Measurements from ENCODE around the gene TFAP2B. TPM values are rescaled to one million over a fixed set of nuclear protein-coding genes. Genes with fewer than 3 reads are reported as not detected.

The TFAP2B gene
- total RNA-seq (not detected), polyA plus RNA-seq (under 1 TPM; 0.01 to 0.07 TPM)
- long read RNA-seq, donor 1 = 0 reads
- long read RNA-seq, donor 2 = 0 reads
- long read RNA-seq, donor 3 = 0 reads

- WGBS, 2 donors = 2 to 5% methylated on average over 7 of the region's 7 CpGs
- intact Hi-C loops (cut with DNase I) = loop anchor here in 8 of 10 donors (5.0 to 10.0 kb wide), 6 partner anchors 1139 to 1446 kb away; no protein-coding TSS in a partner anchor
- TF ChIP-seq CTCF (IDR thresholded peaks at IDR 0.05) = no peak
- no peak for DNase-seq
- H3K9me3 ChIP-seq = no peaks in the 10 kb centered on the region
- peak within 1 kb of the TSS in 5 of 10 donors; percentile 15 to 27 (median 18) for H3K4me3 ChIP-seq
- H3K4me1 ChIP-seq = peaks cover 0 to 27% (median 7%) of the 10 kb centered on the region in 9 donors
- ATAC-seq = no peak
- H3K27me3 ChIP-seq = peaks cover 28 to 100% (median 98%) of the 10 kb centered on the region in 7 donors
- H3K27ac ChIP-seq = no peak within 1 kb of the TSS
- no peaks in the 10 kb centered on the region for H3K36me3 ChIP-seq
Measured at GRCh38 chr6:50818673-50819072, at the start of gene TFAP2B. TSS of gene TFAP2B (plus strand) at chr6:50818871. CDS start at chr6:50818892, 21 bp downstream.

GRCh38 chr6:50778696-50779095 lies 40.0 kb upstream of the TFAP2B start:
- intact Hi-C loops (cut with DNase I) = no loop called here
- H3K36me3 ChIP-seq = no peaks in the 10 kb centered on the region
- DNase-seq (no peak), ATAC-seq (no peak)
- H3K4me1 ChIP-seq = no peaks in the 10 kb centered on the region
- no peak for TF ChIP-seq CTCF (IDR thresholded peaks at IDR 0.05)
- H3K4me3 ChIP-seq = no peak overlapping the region
- H3K27me3 ChIP-seq = no peaks in the 10 kb centered on the region
- no peaks in the 10 kb centered on the region for H3K9me3 ChIP-seq
- no peak overlapping the region for H3K27ac ChIP-seq

GRCh38 chr6:50780382-50780781 lies 38.3 kb upstream of the TFAP2B start:
- Histone ChIP-seq H3K36me3 (no peaks in the 10 kb centered on the region), H3K27ac (no peak overlapping the region), H3K4me1 (no peaks in the 10 kb centered on the region), H3K9me3 (no peaks in the 10 kb centered on the region), H3K4me3 (no peak overlapping the region), H3K27me3 (no peaks in the 10 kb centered on the region)
- no peak for ATAC-seq
- intact Hi-C loops (cut with DNase I) = no loop called here
- no peak for DNase-seq
- WGBS, 2 donors = 92 to 95% methylated on average over 5 of the region's 5 CpGs
- no peak for TF ChIP-seq CTCF (IDR thresholded peaks at IDR 0.05)

- DNase-seq (no peak), ATAC-seq (no peak)
- 23 to 38% methylated on average over 1 of the region's 1 CpG for WGBS, 2 donors
- TF ChIP-seq CTCF (IDR thresholded peaks at IDR 0.05) = no peak
- H3K4me1 ChIP-seq = no peaks in the 10 kb centered on the region
- H3K9me3 ChIP-seq = peaks cover 0 to 3% (median 0%) of the 10 kb centered on the region in 11 donors
- H3K4me3 ChIP-seq = no peak overlapping the region
- intact Hi-C loops (cut with DNase I) = no loop called here
- H3K36me3 ChIP-seq = no peaks in the 10 kb centered on the region
- peaks cover 0 to 6% (median 0%) of the 10 kb centered on the region in 7 donors for H3K27me3 ChIP-seq
- H3K27ac ChIP-seq = no peak overlapping the region
Measured at GRCh38 chr6:50785921-50786320, 32.8 kb upstream of the TFAP2B start.

Measured in heart right ventricle (tissue), 16 donors.